ENCODE data around the gene CCNY.

CCNY gene

GRCh38 chr10:35394411-35394851 lies 58.1 kb downstream of the CCNY start:
- Histone ChIP-seq H2BK12ac (ENCODE audit: low read length in 2 of 2) (no peak overlapping the region), H3K18ac (ENCODE audit: low read depth in 1 of 2, low read length in 2 of 2) (no peak overlapping the region), H3K79me1 (replicated peaks; ENCODE audit: low read length, poor library complexity, severe bottlenecking) (peaks cover 42% of the 10 kb centered on the region), H3K4me3 (ENCODE audit: insufficient read depth in 1 of 2, low read depth in 1 of 2, low read length in 2 of 2) (no peak overlapping the region), H3K27me3 (ENCODE audit: control insufficient read depth in 1 of 2, insufficient read depth in 1 of 2, low read length in 2 of 2) (no peaks in the 10 kb centered on the region), H3K14ac (ENCODE audit: low read length in 2 of 2) (no peak overlapping the region), H4K91ac (ENCODE audit: low read length) (no peak overlapping the region), H2BK5ac (ENCODE audit: low read depth, low read length, poor library complexity, severe bottlenecking) (no peak overlapping the region), H2BK15ac (ENCODE audit: low read depth, poor library complexity, severe bottlenecking) (no peak overlapping the region), H2AFZ (ENCODE audit: low read depth, low read length) (no peak overlapping the region), H3K9me3 (ENCODE audit: control insufficient read depth, low read length) (peaks cover 12% of the 10 kb centered on the region), H3K27ac (ENCODE audit: low read length, poor library complexity, severe bottlenecking) (no peak overlapping the region), H2BK120ac (ENCODE audit: low read depth, low read length) (no peak overlapping the region), H4K8ac (ENCODE audit: low read length) (no peak overlapping the region), H3K4me2 (ENCODE audit: low read length, poor library complexity, severe bottlenecking) (peak overlapping the region; percentile 28), H3K23ac (ENCODE audit: low read length in 2 of 2) (no peak overlapping the region), H3K4ac (ENCODE audit: low read depth in 1 of 2, low read length in 2 of 2) (no peak overlapping the region), H3K4me1 (ENCODE audit: control insufficient read depth, insufficient read depth, low read depth, low read length) (peaks cover 25% of the 10 kb centered on the region), H2AK5ac (ENCODE audit: low read length, severe bottlenecking) (no peak overlapping the region), H3K9ac (ENCODE audit: low read length) (no peak overlapping the region), H3K36me3 (ENCODE audit: control insufficient read depth in 1 of 2, insufficient read depth in 2 of 2, low read depth in 1 of 2, low read length in 2 of 2) (no peaks in the 10 kb centered on the region)
- 75% methylated on average over 6 of the region's 6 CpGs for WGBS
- no peak for DNase-seq

GRCh38 chr10:35394934-35395333 lies 58.6 kb downstream of the CCNY start:
- Histone ChIP-seq H4K91ac (ENCODE audit: low read length) (no peak overlapping the region), H2AK5ac (ENCODE audit: low read length, severe bottlenecking) (no peak overlapping the region), H2AFZ (ENCODE audit: low read depth, low read length) (no peak overlapping the region), H2BK12ac (ENCODE audit: low read length in 2 of 2) (no peak overlapping the region), H3K14ac (ENCODE audit: low read length in 2 of 2) (no peak overlapping the region), H3K4ac (ENCODE audit: low read depth in 1 of 2, low read length in 2 of 2) (no peak overlapping the region), H3K9me3 (ENCODE audit: control insufficient read depth, low read length) (peaks cover 12% of the 10 kb centered on the region), H3K9ac (ENCODE audit: low read length) (no peak overlapping the region), H2BK5ac (ENCODE audit: low read depth, low read length, poor library complexity, severe bottlenecking) (no peak overlapping the region), H3K36me3 (ENCODE audit: control insufficient read depth in 1 of 2, insufficient read depth in 2 of 2, low read depth in 1 of 2, low read length in 2 of 2) (no peaks in the 10 kb centered on the region), H3K23ac (ENCODE audit: low read length in 2 of 2) (no peak overlapping the region), H3K4me2 (ENCODE audit: low read length, poor library complexity, severe bottlenecking) (no peak overlapping the region), H3K79me1 (replicated peaks; ENCODE audit: low read length, poor library complexity, severe bottlenecking) (peaks cover 45% of the 10 kb centered on the region), H3K4me3 (ENCODE audit: insufficient read depth in 1 of 2, low read depth in 1 of 2, low read length in 2 of 2) (no peak overlapping the region), H2BK15ac (ENCODE audit: low read depth, poor library complexity, severe bottlenecking) (no peak overlapping the region), H2BK120ac (ENCODE audit: low read depth, low read length) (no peak overlapping the region), H3K18ac (ENCODE audit: low read depth in 1 of 2, low read length in 2 of 2) (no peak overlapping the region), H3K27ac (ENCODE audit: low read length, poor library complexity, severe bottlenecking) (peak overlapping the region; percentile 7), H3K27me3 (ENCODE audit: control insufficient read depth in 1 of 2, insufficient read depth in 1 of 2, low read length in 2 of 2) (no peaks in the 10 kb centered on the region), H4K8ac (ENCODE audit: low read length) (no peak overlapping the region), H3K4me1 (ENCODE audit: control insufficient read depth, insufficient read depth, low read depth, low read length) (peaks cover 25% of the 10 kb centered on the region)
- DNase-seq, result no peak
- WGBS, result 94% methylated on average over 1 of the region's 3 CpGs

- no peak overlapping the region for H2BK15ac ChIP-seq (ENCODE audit: low read depth, poor library complexity, severe bottlenecking)
- no peak overlapping the region for H2AK5ac ChIP-seq (ENCODE audit: low read length, severe bottlenecking)
- no peak overlapping the region for H4K91ac ChIP-seq (ENCODE audit: low read length)
- no peak overlapping the region for H3K4me3 ChIP-seq (ENCODE audit: insufficient read depth in 1 of 2, low read depth in 1 of 2, low read length in 2 of 2)
- H3K9ac ChIP-seq (ENCODE audit: low read length), result no peak overlapping the region
- WGBS, result 91% methylated on average over 12 of the region's 12 CpGs
- DNase-seq, result no peak
- H3K18ac ChIP-seq (ENCODE audit: low read depth in 1 of 2, low read length in 2 of 2), result no peak overlapping the region
- peaks cover 25% of the 10 kb centered on the region for H3K4me1 ChIP-seq (ENCODE audit: control insufficient read depth, insufficient read depth, low read depth, low read length)
- no peak overlapping the region for H3K4me2 ChIP-seq (ENCODE audit: low read length, poor library complexity, severe bottlenecking)
- no peaks in the 10 kb centered on the region for H3K27me3 ChIP-seq (ENCODE audit: control insufficient read depth in 1 of 2, insufficient read depth in 1 of 2, low read length in 2 of 2)
- no peak overlapping the region for H2AFZ ChIP-seq (ENCODE audit: low read depth, low read length)
- no peak overlapping the region for H2BK12ac ChIP-seq (ENCODE audit: low read length in 2 of 2)
- peak overlapping the region in 1 of 2 experiments; percentile 9 for H3K23ac ChIP-seq (ENCODE audit: low read length in 2 of 2)
- no peak overlapping the region for H3K14ac ChIP-seq (ENCODE audit: low read length in 2 of 2)
- H3K27ac ChIP-seq (ENCODE audit: low read length, poor library complexity, severe bottlenecking), result no peak overlapping the region
- no peak overlapping the region for H3K4ac ChIP-seq (ENCODE audit: low read depth in 1 of 2, low read length in 2 of 2)
- H2BK5ac ChIP-seq (ENCODE audit: low read depth, low read length, poor library complexity, severe bottlenecking), result no peak overlapping the region
- H4K8ac ChIP-seq (ENCODE audit: low read length), result peak overlapping the region; percentile 19
- H3K36me3 ChIP-seq (ENCODE audit: control insufficient read depth in 1 of 2, insufficient read depth in 2 of 2, low read depth in 1 of 2, low read length in 2 of 2), result no peaks in the 10 kb centered on the region
- H3K79me1 ChIP-seq (replicated peaks; ENCODE audit: low read length, poor library complexity, severe bottlenecking), result peaks cover 36% of the 10 kb centered on the region
- no peak overlapping the region for H2BK120ac ChIP-seq (ENCODE audit: low read depth, low read length)
- H3K9me3 ChIP-seq (ENCODE audit: control insufficient read depth, low read length), result no peaks in the 10 kb centered on the region
These were observed 60.5 kb downstream of the CCNY start for GRCh38 chr10:35396560-35397434.

GRCh38 chr10:35397953-35398352 lies 61.6 kb downstream of the CCNY start:
- H3K27me3 ChIP-seq (ENCODE audit: control insufficient read depth in 1 of 2, insufficient read depth in 1 of 2, low read length in 2 of 2), result no peaks in the 10 kb centered on the region
- H2BK120ac ChIP-seq (ENCODE audit: low read depth, low read length), result no peak overlapping the region
- no peak overlapping the region for H3K9ac ChIP-seq (ENCODE audit: low read length)
- no peak overlapping the region for H4K91ac ChIP-seq (ENCODE audit: low read length)
- no peak overlapping the region for H3K27ac ChIP-seq (ENCODE audit: low read length, poor library complexity, severe bottlenecking)
- H3K23ac ChIP-seq (ENCODE audit: low read length in 2 of 2), result no peak overlapping the region
- no peaks in the 10 kb centered on the region for H3K9me3 ChIP-seq (ENCODE audit: control insufficient read depth, low read length)
- no peak overlapping the region for H2BK12ac ChIP-seq (ENCODE audit: low read length in 2 of 2)
- H3K4ac ChIP-seq (ENCODE audit: low read depth in 1 of 2, low read length in 2 of 2), result no peak overlapping the region
- H3K4me3 ChIP-seq (ENCODE audit: insufficient read depth in 1 of 2, low read depth in 1 of 2, low read length in 2 of 2), result no peak overlapping the region
- peaks cover 25% of the 10 kb centered on the region for H3K4me1 ChIP-seq (ENCODE audit: control insufficient read depth, insufficient read depth, low read depth, low read length)
- H3K18ac ChIP-seq (ENCODE audit: low read depth in 1 of 2, low read length in 2 of 2), result no peak overlapping the region
- H3K79me1 ChIP-seq (replicated peaks; ENCODE audit: low read length, poor library complexity, severe bottlenecking), result peaks cover 31% of the 10 kb centered on the region
- H2BK15ac ChIP-seq (ENCODE audit: low read depth, poor library complexity, severe bottlenecking), result no peak overlapping the region
- H3K36me3 ChIP-seq (ENCODE audit: control insufficient read depth in 1 of 2, insufficient read depth in 2 of 2, low read depth in 1 of 2, low read length in 2 of 2), result no peaks in the 10 kb centered on the region
- no peak overlapping the region for H2BK5ac ChIP-seq (ENCODE audit: low read depth, low read length, poor library complexity, severe bottlenecking)
- no peak overlapping the region for H3K4me2 ChIP-seq (ENCODE audit: low read length, poor library complexity, severe bottlenecking)
- H3K14ac ChIP-seq (ENCODE audit: low read length in 2 of 2), result no peak overlapping the region
- 78% methylated on average over 4 of the region's 4 CpGs for WGBS
- no peak overlapping the region for H2AFZ ChIP-seq (ENCODE audit: low read depth, low read length)
- H4K8ac ChIP-seq (ENCODE audit: low read length), result no peak overlapping the region
- no peak for DNase-seq
- no peak overlapping the region for H2AK5ac ChIP-seq (ENCODE audit: low read length, severe bottlenecking)
